GM21515 (cell line): ENCODE results near the gene SDK1.

Source experiments
- ATAC-seq: cut with Tn5 transposase; IDR thresholded peaks from one replicate; pipeline ENCODE4 v1.9.1; 2021; ENCODE audit not compliant: unreplicated experiment

Gene SDK1

GRCh38 chr7:4179688-4180380, 878.8 kb downstream of the SDK1 start:
- no peak for ATAC-seq

- ATAC-seq = no peak
Measured at GRCh38 chr7:4181446-4181845, 880.4 kb downstream of the SDK1 start.

GRCh38 chr7:4182605-4183300, 881.7 kb downstream of the SDK1 start:
- no peak for ATAC-seq

- ATAC-seq = no peak
Measured at GRCh38 chr7:4184653-4185052, 883.6 kb downstream of the SDK1 start.

- ATAC-seq = no peak
Measured at GRCh38 chr7:4185136-4185535, 884.1 kb downstream of the SDK1 start.

GRCh38 chr7:4185721-4186512, 884.9 kb downstream of the SDK1 start:
- ATAC-seq = no peak

GRCh38 chr7:4186513-4186780, 885.4 kb downstream of the SDK1 start:
- ATAC-seq = no peak

GRCh38 chr7:4188651-4189050, 887.6 kb downstream of the SDK1 start:
- no peak for ATAC-seq

GRCh38 chr7:4189131-4189570, 888.1 kb downstream of the SDK1 start:
- ATAC-seq = no peak

- ATAC-seq = no peak
Measured at GRCh38 chr7:4190010-4190981, 889.2 kb downstream of the SDK1 start.

- no peak for ATAC-seq
Measured at GRCh38 chr7:4191046-4191445, 890.0 kb downstream of the SDK1 start.

GRCh38 chr7:4191525-4191924, 890.5 kb downstream of the SDK1 start:
- ATAC-seq = no peak

GRCh38 chr7:4195660-4196059, 894.6 kb downstream of the SDK1 start:
- ATAC-seq = no peak

- no peak for ATAC-seq
Measured at GRCh38 chr7:4196121-4196819, 895.2 kb downstream of the SDK1 start.

- no peak for ATAC-seq
Measured at GRCh38 chr7:4198301-4198700, 897.2 kb downstream of the SDK1 start.

- no peak for ATAC-seq
Measured at GRCh38 chr7:4200546-4201094, 899.6 kb downstream of the SDK1 start.

GRCh38 chr7:4201566-4201965, 900.5 kb downstream of the SDK1 start:
- ATAC-seq = no peak

- ATAC-seq = no peak
Measured at GRCh38 chr7:4202154-4202736, 901.2 kb downstream of the SDK1 start.

GRCh38 chr7:4202954-4203353, 901.9 kb downstream of the SDK1 start:
- no peak for ATAC-seq
